Measurements from ENCODE around the gene TLCD3A.
"Not testable (repeated sequence)": the region's sequence is repeated elsewhere in the genome, so short reads cannot be mapped to it uniquely, and the experiment has no call there.

DNA sequence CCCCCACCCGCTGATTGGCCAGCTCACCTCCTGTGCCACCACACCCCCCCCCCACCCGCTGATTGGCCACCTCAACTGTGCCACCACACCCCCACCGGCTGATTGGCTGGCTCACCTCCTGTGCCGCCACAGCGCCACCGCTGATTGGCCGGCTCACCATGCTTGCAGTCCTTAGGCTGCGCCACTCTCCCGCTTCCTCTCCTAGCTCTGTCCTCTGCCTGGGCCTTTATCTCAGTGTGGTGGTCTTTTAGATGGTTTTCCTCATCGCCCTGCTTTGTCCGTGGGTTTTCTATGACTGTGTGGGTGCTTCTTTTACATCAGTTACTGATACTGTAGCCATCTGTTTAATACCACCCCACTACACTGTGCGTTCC, 58.5 kb downstream of the TLCD3A start:
- not testable (repeated sequence) for TF ChIP-seq CTCF (conservative IDR thresholded peaks at IDR 0.05; ENCODE audit: low read length); EZH2phosphoT487 (IDR thresholded peaks at IDR 0.05; ENCODE audit: borderline replicate concordance, low read depth, low read length)
